SIG-M5 (cell line): ENCODE results near the gene SCUBE1.

Experiments used
- DNase-seq: peaks from one replicate; lab custom pipeline; 2025; lab: John Stamatoyannopoulos, UW

Gene SCUBE1

GRCh38 chr22:43326331-43327156 is 16.6 kb downstream of the SCUBE1 start:
- no peak for DNase-seq

GRCh38 chr22:43325176-43325575 is 18.0 kb downstream of the SCUBE1 start:
- no peak for DNase-seq

- DNase-seq = no peak
Measured at GRCh38 chr22:43320943-43321900, 21.9 kb downstream of the SCUBE1 start.

GRCh38 chr22:43319661-43320486 is 23.3 kb downstream of the SCUBE1 start:
- no peak for DNase-seq

GRCh38 chr22:43317239-43317638 is 25.9 kb downstream of the SCUBE1 start:
- DNase-seq = no peak

- no peak for DNase-seq
Measured at GRCh38 chr22:43315687-43316217, 27.4 kb downstream of the SCUBE1 start.

GRCh38 chr22:43314611-43315010 is 28.6 kb downstream of the SCUBE1 start:
- DNase-seq = no peak

GRCh38 chr22:43313890-43314474 is 29.2 kb downstream of the SCUBE1 start:
- no peak for DNase-seq

GRCh38 chr22:43313244-43313889 is 29.8 kb downstream of the SCUBE1 start:
- no peak for DNase-seq

GRCh38 chr22:43312608-43313007 is 30.6 kb downstream of the SCUBE1 start:
- DNase-seq = no peak

GRCh38 chr22:43310798-43311197 is 32.4 kb downstream of the SCUBE1 start:
- DNase-seq = no peak

- no peak for DNase-seq
Measured at GRCh38 chr22:43310311-43310710, 32.9 kb downstream of the SCUBE1 start.

- no peak for DNase-seq
Measured at GRCh38 chr22:43308836-43309235, 34.3 kb downstream of the SCUBE1 start.

GRCh38 chr22:43308060-43308830 is 34.9 kb downstream of the SCUBE1 start:
- no peak for DNase-seq

- DNase-seq = no peak
Measured at GRCh38 chr22:43305806-43306205, 37.4 kb downstream of the SCUBE1 start.

- no peak for DNase-seq
Measured at GRCh38 chr22:43304831-43305590, 38.2 kb downstream of the SCUBE1 start.

GRCh38 chr22:43303751-43304150 is 39.4 kb downstream of the SCUBE1 start:
- no peak for DNase-seq

- no peak for DNase-seq
Measured at GRCh38 chr22:43303166-43303565, 40.0 kb downstream of the SCUBE1 start.

GRCh38 chr22:43302531-43303041 is 40.6 kb downstream of the SCUBE1 start:
- no peak for DNase-seq
